GM12875 (cell line): ENCODE measurements around the gene XXYLT1.
"Not testable (repeated sequence)": the region's sequence is repeated elsewhere in the genome, so short reads cannot be mapped to it uniquely, and the experiment has no call there.

Source experiments
- H3K4me3 ChIP-seq: one replicate; pipeline ENCODE4 v1.5.1; 2011; ENCODE audit warnings: low read depth, low read length, control low read depth
- CTCF ChIP-seq: IDR thresholded peaks from 2 replicates; pipeline ENCODE4 v1.5.1; 2011; ENCODE audit warnings: low read depth, mild to moderate bottlenecking, control low read depth, inconsistent platforms, low read length, moderate library complexity, borderline replicate concordance; ENCODE audit not compliant: insufficient read depth

XXYLT1 gene

GRCh38 chr3:195191580-195191979 lies 79.4 kb downstream of the XXYLT1 start:
- TF ChIP-seq CTCF = no peak
- H3K4me3 ChIP-seq = no peak overlapping the region

- no peak for TF ChIP-seq CTCF
- no peak overlapping the region for H3K4me3 ChIP-seq
Observed at GRCh38 chr3:195189821-195190220, 81.1 kb downstream of the XXYLT1 start.

GRCh38 chr3:195188426-195188927 lies 82.5 kb downstream of the XXYLT1 start:
- no peak overlapping the region for H3K4me3 ChIP-seq
- TF ChIP-seq CTCF = no peak

- TF ChIP-seq CTCF = no peak
- H3K4me3 ChIP-seq = no peak overlapping the region
Observed at GRCh38 chr3:195187609-195188425, 83.1 kb downstream of the XXYLT1 start.

DNA sequence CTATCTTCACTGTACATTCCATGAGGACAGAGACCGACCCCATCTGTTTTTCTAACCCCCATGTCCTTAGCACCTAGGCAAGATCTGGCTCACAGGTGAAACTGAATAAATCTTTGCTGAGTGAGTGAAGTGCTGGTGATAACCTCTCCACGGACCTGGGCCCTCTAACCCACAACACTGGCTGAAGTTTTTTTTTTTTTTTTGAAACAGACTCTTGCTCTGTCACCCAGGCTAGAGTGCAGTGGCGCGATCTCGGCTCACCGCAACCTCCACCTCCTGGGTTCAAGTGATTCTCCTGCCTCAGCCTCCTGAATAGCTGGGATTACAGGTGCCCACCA lies 84.3 kb downstream of the XXYLT1 start:
- not testable (repeated sequence) for H3K4me3 ChIP-seq

DNA sequence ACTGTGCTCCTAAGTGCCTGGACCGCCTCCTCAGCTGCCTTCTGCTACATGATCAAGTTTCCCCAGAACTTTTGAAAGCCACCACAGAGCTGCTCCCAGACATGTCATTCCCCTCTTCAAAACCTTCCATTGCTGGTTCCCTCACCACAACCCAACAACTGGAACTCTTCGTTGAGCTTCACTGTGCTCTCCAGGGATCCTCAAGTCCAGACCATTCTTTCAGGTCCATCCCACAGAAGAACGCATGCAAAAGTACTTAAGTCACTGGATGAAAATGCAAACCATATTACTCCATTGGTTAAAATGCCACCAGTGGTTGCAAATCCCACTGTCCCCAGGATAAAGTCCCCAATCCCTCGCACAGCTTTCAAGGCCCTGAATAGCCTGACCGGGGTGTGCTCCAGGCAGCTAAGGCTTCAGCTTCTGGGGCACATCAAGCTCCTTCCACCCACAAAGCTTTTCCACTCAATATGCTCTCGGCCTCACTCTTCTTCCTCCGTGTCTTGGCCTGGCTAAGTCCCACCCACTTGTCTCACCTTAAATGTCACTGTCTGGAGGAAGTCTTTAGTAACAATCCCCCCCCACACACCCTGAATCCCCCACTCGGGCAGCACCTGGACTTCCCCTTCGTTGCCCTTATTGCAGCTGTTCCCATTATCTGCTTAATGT lies 84.8 kb downstream of the XXYLT1 start:
- no peak overlapping the region for H3K4me3 ChIP-seq
- TF ChIP-seq CTCF = no peak

DNA sequence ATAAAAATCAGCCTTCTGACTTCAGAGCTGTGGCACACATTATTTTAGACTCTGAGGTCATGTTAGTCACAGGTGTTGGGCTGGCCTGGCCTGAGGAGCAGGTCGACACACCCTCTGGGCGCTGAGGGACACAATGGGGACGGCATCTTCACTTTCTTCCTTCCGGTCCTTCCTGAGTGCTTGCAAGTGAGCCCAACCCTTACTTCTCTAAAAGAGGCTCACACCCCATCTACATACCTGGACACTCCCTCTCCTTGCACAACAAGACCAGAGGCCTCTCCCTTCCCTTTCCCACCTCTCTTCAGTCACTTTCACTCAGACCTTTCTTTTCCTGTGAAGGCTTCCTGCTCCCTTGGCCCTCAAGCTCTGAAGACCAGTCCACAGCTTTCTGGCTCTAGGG lies 85.4 kb downstream of the XXYLT1 start:
- no peak overlapping the region for H3K4me3 ChIP-seq
- no peak for TF ChIP-seq CTCF
